GM12864 (cell line): ENCODE measurements around the gene USP11.
"Not testable (repeated sequence)": the region's sequence is repeated elsewhere in the genome, so short reads cannot be mapped to it uniquely, and the experiment has no call there.

ENCODE experiments used
- DNase-seq: peaks from one replicate; pipeline ENCODE4 v3.0.0-alpha.2; 2011; ENCODE audit warnings: low read depth
- H3K4me3 ChIP-seq: 2 replicates; pipeline ENCODE4 v1.5.1; 2011; ENCODE audit warnings: mild to moderate bottlenecking, low read depth, low read length, control low read depth
- CTCF ChIP-seq: IDR thresholded peaks from 2 replicates; pipeline ENCODE4 v1.5.1; 2011; ENCODE audit warnings: low read depth, mild to moderate bottlenecking, moderate library complexity, low read length, control low read depth, inconsistent platforms; ENCODE audit errors: missing control alignments

Gene USP11

GRCh38 chrX:47244676-47245075 lies 11.9 kb downstream of the USP11 start:
- no peak for TF ChIP-seq CTCF
- no peak for DNase-seq
- no peak overlapping the region for H3K4me3 ChIP-seq

- no peak for DNase-seq
- H3K4me3 ChIP-seq = no peak overlapping the region
- no peak for TF ChIP-seq CTCF
These were observed 12.3 kb downstream of the USP11 start for GRCh38 chrX:47245156-47245555.

- no peak overlapping the region for H3K4me3 ChIP-seq
- DNase-seq = no peak
- no peak for TF ChIP-seq CTCF
These were observed 14.6 kb downstream of the USP11 start for GRCh38 chrX:47247206-47247998.

GRCh38 chrX:47247999-47248320 lies 15.2 kb downstream of the USP11 start:
- no peak overlapping the region for H3K4me3 ChIP-seq
- TF ChIP-seq CTCF = no peak
- no peak for DNase-seq

GRCh38 chrX:47248576-47248975 lies 15.8 kb downstream of the USP11 start:
- no peak for DNase-seq
- TF ChIP-seq CTCF = no peak
- H3K4me3 ChIP-seq = no peak overlapping the region

GRCh38 chrX:47250017-47250347 lies 17.2 kb downstream of the USP11 start:
- no peak for DNase-seq
- no peak overlapping the region for H3K4me3 ChIP-seq
- no peak for TF ChIP-seq CTCF

- not testable (repeated sequence) for H3K4me3 ChIP-seq, DNase-seq
These were observed 24.8 kb downstream of the USP11 start for GRCh38 chrX:47257620-47258019.
